CD1c-positive myeloid dendritic cell (primary cell): ENCODE results near the gene RLF.

Source experiments
- DNase-seq: peaks from one replicate; pipeline ENCODE4 v3.0.0-alpha.2; 2016; ENCODE audit errors: extremely low spot score

The RLF gene

DNA sequence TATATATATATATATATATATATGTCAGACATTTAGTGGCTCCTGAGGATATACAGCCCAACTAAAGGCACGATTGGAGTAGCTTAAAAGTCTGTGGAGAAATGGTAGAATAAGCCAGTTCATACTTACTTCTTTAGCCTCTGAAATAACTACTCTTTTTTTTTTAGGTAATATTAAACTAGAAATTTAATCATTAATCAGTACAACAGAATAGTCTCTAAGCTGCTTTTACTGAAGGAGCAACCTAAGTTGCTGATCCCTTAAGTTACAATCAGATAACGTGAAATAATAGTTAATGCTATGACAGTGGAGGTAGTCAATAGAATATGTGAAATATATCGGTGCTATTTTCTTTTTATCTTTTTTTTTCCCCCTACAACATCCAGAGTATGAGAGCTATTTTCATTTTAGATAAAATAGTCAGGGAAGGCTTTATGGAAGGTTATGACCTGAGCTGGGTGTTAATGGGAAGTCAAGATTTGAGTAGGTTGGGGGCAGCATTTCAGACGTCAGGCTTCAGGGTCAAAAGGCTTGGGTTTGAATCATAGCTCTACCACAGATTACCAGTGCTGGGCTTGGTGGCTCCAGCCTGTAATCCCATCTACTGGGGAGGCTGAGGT lies 112.5 kb downstream of the RLF start:
- no peak for DNase-seq

DNA sequence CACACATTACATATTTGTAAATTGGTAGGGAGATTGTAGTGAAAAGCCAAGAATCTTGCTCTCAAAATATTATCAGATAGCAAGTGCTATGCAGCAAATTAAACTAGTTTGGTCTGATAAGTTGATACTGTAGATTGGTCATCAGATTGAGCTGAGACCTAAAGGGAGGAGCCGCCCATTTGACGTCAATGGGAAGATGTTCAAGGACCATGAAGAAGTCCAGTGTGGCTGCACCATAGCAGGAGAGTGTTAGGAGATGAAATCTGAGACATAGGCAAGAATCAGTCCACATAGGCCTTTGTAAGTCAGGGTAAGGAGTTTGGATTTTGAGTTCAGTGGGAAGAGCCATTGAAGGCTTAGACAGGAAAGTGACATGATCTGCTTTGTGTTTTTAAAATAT lies 113.1 kb downstream of the RLF start:
- no peak for DNase-seq

DNA sequence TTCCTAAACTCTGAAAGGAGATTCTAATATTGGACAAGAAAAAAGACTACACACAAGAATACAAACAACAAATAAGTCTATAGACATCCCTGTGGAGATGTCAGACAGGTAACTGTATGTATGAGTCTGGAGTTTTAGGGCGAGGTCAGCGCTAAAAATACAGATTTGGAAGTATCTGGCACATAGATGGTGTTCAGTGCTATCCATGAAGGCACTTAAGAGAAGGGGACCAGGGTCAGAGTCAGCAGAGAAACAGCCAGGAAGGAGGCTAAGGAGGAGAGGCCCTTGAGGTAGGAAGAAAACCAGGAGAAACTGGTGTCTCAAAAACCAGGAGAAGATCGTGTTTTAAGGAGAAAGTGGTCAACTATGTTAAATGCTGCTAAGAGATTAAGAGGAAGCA lies 114.9 kb downstream of the RLF start:
- no peak for DNase-seq

DNA sequence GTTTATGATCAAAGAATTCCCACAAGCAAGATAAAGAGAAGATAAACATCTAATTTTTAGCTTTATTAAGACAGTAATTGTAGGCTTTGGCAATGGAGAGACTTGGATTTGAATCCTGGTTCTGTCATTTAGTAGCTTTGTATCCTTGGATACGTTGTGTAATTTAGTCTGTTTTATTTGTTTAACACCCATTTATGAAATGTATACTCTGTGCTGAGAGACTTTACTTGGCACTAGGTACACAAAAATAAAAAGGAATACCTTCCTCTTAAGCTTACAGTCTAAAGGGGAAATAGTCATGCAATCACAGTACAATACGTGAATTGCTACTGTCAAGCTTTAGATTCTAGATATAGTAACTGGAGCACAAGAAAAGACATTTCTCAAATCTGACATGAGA lies 120.7 kb downstream of the RLF start:
- DNase-seq, result no peak
